Neural progenitor cell (in vitro differentiated cells): ENCODE data around the gene SHTN1. TPM values are rescaled to one million over a fixed set of nuclear protein-coding genes. Genes with fewer than 3 reads are reported as not detected.

Source experiments
- DNase-seq: peaks from one replicate; pipeline ENCODE4 v3.0.0-alpha.2; 2016; ENCODE audit warnings: low spot score
- H2AFZ ChIP-seq: fragments of 200-600 bp; sonication (generic); replicated peaks from 2 replicates; pipeline ENCODE4 v1.6.1; 2016; ENCODE audit warnings: antibody characterized with exemption
- H3F3A ChIP-seq: fragments of 200-600 bp; sonication (generic); 2 replicates; pipeline ENCODE4 v1.6.1; 2016; ENCODE audit warnings: antibody characterized with exemption, low read depth
- H3K27ac ChIP-seq: fragments of 200-600 bp; sonication (generic); 2 replicates; pipeline ENCODE4 v1.5.1; 2016; ENCODE audit warnings: mild to moderate bottlenecking
- H3K27me3 ChIP-seq: fragments of 200-600 bp; sonication (generic); 2 replicates; pipeline ENCODE4 v1.6.1; 2016; ENCODE audit warnings: mild to moderate bottlenecking, moderate library complexity
- H3K36me3 ChIP-seq: fragments of 200-600 bp; sonication (generic); 2 replicates; pipeline ENCODE4 v1.5.1; 2016
- H3K4me1 ChIP-seq: fragments of 200-600 bp; sonication (generic); 2 replicates; pipeline ENCODE4 v1.6.1; 2016; ENCODE audit warnings: mixed run types
- H3K4me2 ChIP-seq: fragments of 200-600 bp; sonication (generic); 2 replicates; pipeline ENCODE4 v1.6.1; 2016
- H3K4me3 ChIP-seq: fragments of 200-600 bp; sonication (generic); 2 replicates; pipeline ENCODE4 v1.5.1; 2016
- H3K79me2 ChIP-seq: fragments of 200-600 bp; sonication (generic); 2 replicates; pipeline ENCODE4 v1.6.1; 2016; ENCODE audit warnings: low read depth
- H3K9ac ChIP-seq: fragments of 200-600 bp; sonication (generic); 2 replicates; pipeline ENCODE4 v1.6.1; 2016
- H3K9me3 ChIP-seq: fragments of 200-600 bp; sonication (generic); 2 replicates; pipeline ENCODE4 v1.5.1; 2016; ENCODE audit warnings: low read depth
- H4K20me1 ChIP-seq: fragments of 200-600 bp; sonication (generic); 2 replicates; pipeline ENCODE4 v1.6.1; 2016; ENCODE audit warnings: low read depth
- H3K27ac Mint-ChIP-seq: 3 replicates; pipeline ENCODE4 v1.8.0; 2021; ENCODE audit warnings: mixed read lengths
- H3K27me3 Mint-ChIP-seq: 2 replicates; pipeline ENCODE4 v1.8.0; 2022; ENCODE audit warnings: low read depth, mild to moderate bottlenecking, inconsistent platforms, moderate library complexity, mixed read lengths; ENCODE audit not compliant: insufficient read depth
- H3K36me3 Mint-ChIP-seq: 3 replicates; pipeline ENCODE4 v1.8.0; 2021; ENCODE audit warnings: mixed read lengths
- H3K4me1 Mint-ChIP-seq: 3 replicates; pipeline ENCODE4 v1.8.0; 2021; ENCODE audit warnings: mixed read lengths
- H3K4me3 Mint-ChIP-seq: 3 replicates; pipeline ENCODE4 v1.8.0; 2021; ENCODE audit warnings: mild to moderate bottlenecking, moderate library complexity, mixed read lengths
- H3K9me3 Mint-ChIP-seq: 3 replicates; pipeline ENCODE4 v1.8.0; 2020; ENCODE audit warnings: mixed read lengths
- EZH2 ChIP-seq: fragments of 200-600 bp; sonication (generic); IDR thresholded peaks from 2 replicates; pipeline ENCODE4 v1.6.1; 2017; ENCODE audit warnings: antibody characterized with exemption, mild to moderate bottlenecking, moderate library complexity
- EZH2phosphoT487 ChIP-seq: fragments of 200-600 bp; sonication (generic); IDR thresholded peaks from 2 replicates; pipeline ENCODE4 v1.6.1; 2017; ENCODE audit warnings: antibody characterized with exemption
- total RNA-seq: library from RNA; depleted of rRNA; stranded (reverse); fragments of >200 nt; gene quantifications from 2 replicates; pipeline ENCODE4 v1.2.3, GENCODE V29; 2015; ENCODE audit warnings: low replicate concordance
- TF ChIP-seq, protein P1 (sequence below): fragments of 200-600 bp; sonication (generic); IDR thresholded peaks from 2 replicates; pipeline ENCODE4 v1.5.1; 2017; ENCODE audit warnings: antibody characterized with exemption, mild to moderate bottlenecking

The SHTN1 gene
- total RNA-seq, 1 donor from 2014 or later = 17.3 TPM

DNA sequence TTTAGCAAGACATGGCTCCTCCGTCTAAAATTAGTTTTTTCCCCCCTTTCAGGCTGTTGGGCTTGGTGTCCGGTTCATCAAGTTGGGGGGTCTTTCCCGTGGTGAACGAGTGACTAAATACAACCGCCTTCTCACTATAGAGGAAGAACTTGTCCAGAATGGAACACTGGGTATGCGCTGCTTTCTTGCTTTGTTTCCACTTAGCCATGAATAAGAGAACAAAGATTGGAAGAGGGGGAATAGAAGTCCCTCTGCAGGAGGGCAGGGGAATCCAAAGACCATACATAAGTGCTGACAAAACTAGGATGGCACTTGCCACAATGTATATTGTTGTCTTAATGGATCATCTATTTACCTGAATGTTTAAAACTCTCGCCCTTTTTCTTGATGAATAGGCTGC lies 125.2 kb downstream of the SHTN1 start:
- no peak overlapping the region for H3K4me3 Mint-ChIP-seq
- TF ChIP-seq, protein P1, sequence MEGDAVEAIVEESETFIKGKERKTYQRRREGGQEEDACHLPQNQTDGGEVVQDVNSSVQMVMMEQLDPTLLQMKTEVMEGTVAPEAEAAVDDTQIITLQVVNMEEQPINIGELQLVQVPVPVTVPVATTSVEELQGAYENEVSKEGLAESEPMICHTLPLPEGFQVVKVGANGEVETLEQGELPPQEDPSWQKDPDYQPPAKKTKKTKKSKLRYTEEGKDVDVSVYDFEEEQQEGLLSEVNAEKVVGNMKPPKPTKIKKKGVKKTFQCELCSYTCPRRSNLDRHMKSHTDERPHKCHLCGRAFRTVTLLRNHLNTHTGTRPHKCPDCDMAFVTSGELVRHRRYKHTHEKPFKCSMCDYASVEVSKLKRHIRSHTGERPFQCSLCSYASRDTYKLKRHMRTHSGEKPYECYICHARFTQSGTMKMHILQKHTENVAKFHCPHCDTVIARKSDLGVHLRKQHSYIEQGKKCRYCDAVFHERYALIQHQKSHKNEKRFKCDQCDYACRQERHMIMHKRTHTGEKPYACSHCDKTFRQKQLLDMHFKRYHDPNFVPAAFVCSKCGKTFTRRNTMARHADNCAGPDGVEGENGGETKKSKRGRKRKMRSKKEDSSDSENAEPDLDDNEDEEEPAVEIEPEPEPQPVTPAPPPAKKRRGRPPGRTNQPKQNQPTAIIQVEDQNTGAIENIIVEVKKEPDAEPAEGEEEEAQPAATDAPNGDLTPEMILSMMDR = no peak
- TF ChIP-seq EZH2 (peak; percentile 2), EZH2phosphoT487 (peak; percentile 48)
- peak overlapping the region; percentile 1 for H3K27ac Mint-ChIP-seq
- H3K9me3 ChIP-seq = no peaks in the 10 kb centered on the region
- H3K27ac ChIP-seq = peak overlapping the region; percentile 74
- H3K27me3 Mint-ChIP-seq = peaks cover 3% of the 10 kb centered on the region
- peaks cover 2% of the 10 kb centered on the region for H3K9me3 Mint-ChIP-seq
- peak overlapping the region; percentile 57 for H3K4me2 ChIP-seq
- no peaks in the 10 kb centered on the region for H4K20me1 ChIP-seq
- H3K4me3 ChIP-seq = peak overlapping the region; percentile 1
- no peaks in the 10 kb centered on the region for H3K27me3 ChIP-seq
- H3K4me1 ChIP-seq = peaks cover 29% of the 10 kb centered on the region
- H3K79me2 ChIP-seq = no peaks in the 10 kb centered on the region
- peaks cover 28% of the 10 kb centered on the region for H3F3A ChIP-seq
- DNase-seq = peak; percentile 81
- H3K36me3 ChIP-seq = no peaks in the 10 kb centered on the region
- H3K4me1 Mint-ChIP-seq = peaks cover 24% of the 10 kb centered on the region
- H2AFZ ChIP-seq = no peak overlapping the region
- H3K36me3 Mint-ChIP-seq = no peaks in the 10 kb centered on the region
- H3K9ac ChIP-seq = no peak overlapping the region

DNA sequence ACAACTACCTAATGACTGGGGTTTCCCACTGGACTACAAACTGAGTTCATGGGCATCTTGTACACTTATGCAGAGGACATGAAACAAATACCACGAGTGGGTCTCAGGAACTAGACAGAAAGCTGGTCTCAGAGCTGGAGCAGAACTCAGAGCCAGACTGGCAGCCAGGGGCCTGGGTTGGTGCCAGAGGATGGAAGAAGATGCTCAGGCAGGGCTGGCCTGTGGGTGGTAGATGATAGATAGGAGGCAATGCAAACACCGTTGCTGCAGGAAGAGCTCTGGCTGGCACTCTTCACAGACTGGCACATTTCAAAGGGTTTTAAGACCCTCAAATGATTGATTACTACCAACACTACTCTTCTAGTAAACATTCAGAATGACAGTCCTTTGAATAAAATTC lies 126.9 kb downstream of the SHTN1 start:
- Histone ChIP-seq H3K9me3 (no peaks in the 10 kb centered on the region), H3K9ac (no peak overlapping the region), H3K36me3 (no peaks in the 10 kb centered on the region), H3K4me1 (peaks cover 30% of the 10 kb centered on the region), H4K20me1 (no peaks in the 10 kb centered on the region), H3K79me2 (no peaks in the 10 kb centered on the region), H2AFZ (no peak overlapping the region), H3K27me3 (no peaks in the 10 kb centered on the region), H3K27ac (no peak overlapping the region), H3K4me2 (no peak overlapping the region), H3K4me3 (no peak overlapping the region), H3F3A (peaks cover 28% of the 10 kb centered on the region)
- Mint-ChIP-seq H3K4me3 (no peak overlapping the region), H3K27me3 (peaks cover 3% of the 10 kb centered on the region), H3K36me3 (no peaks in the 10 kb centered on the region), H3K9me3 (peaks cover 2% of the 10 kb centered on the region), H3K4me1 (peaks cover 30% of the 10 kb centered on the region), H3K27ac (no peak overlapping the region)
- no peak for DNase-seq
- TF ChIP-seq EZH2phosphoT487 (no peak), EZH2 (no peak)
- TF ChIP-seq, protein P1 = no peak

DNA sequence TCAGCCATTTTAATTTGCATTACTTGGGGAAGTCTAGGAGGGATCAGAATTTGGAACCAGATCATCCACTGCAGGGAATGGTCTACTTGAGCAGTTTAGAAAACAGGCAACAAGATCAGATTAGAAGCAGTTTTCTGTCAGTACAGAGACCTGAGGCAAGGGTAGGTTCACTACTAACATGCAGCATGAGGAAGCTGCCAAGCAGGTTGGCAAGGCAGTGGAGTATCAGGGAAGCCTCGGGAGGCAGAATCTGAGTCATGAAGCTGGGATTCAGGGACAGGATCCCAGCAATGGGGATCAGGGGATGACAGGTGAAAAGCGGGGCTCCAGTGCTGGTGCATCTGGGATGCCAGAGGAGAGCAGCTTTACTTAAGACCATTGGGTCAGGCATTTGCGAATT lies 127.6 kb downstream of the SHTN1 start:
- H3K36me3 Mint-ChIP-seq = peaks cover 1% of the 10 kb centered on the region
- H3K4me3 Mint-ChIP-seq = no peak overlapping the region
- TF ChIP-seq EZH2 (no peak), EZH2phosphoT487 (no peak)
- TF ChIP-seq, protein P1 = no peak
- H3K9me3 Mint-ChIP-seq = peaks cover 4% of the 10 kb centered on the region
- Histone ChIP-seq H3K4me2 (no peak overlapping the region), H3K9me3 (no peaks in the 10 kb centered on the region), H3F3A (peaks cover 33% of the 10 kb centered on the region), H3K27ac (no peak overlapping the region), H2AFZ (no peak overlapping the region), H3K27me3 (no peaks in the 10 kb centered on the region), H4K20me1 (no peaks in the 10 kb centered on the region), H3K4me1 (peaks cover 34% of the 10 kb centered on the region), H3K36me3 (no peaks in the 10 kb centered on the region), H3K9ac (no peak overlapping the region), H3K79me2 (no peaks in the 10 kb centered on the region), H3K4me3 (no peak overlapping the region)
- no peak for DNase-seq
- H3K27ac Mint-ChIP-seq = no peak overlapping the region
- peaks cover 3% of the 10 kb centered on the region for H3K27me3 Mint-ChIP-seq
- peaks cover 30% of the 10 kb centered on the region for H3K4me1 Mint-ChIP-seq
